NCI-H187 (cell line): ENCODE measurements around the gene ACP1.

ENCODE experiments used
- DNase-seq, 2 experiments: peaks; one replicate each; lab custom pipeline; 2025; lab: John Stamatoyannopoulos, UW

ACP1 gene

DNA sequence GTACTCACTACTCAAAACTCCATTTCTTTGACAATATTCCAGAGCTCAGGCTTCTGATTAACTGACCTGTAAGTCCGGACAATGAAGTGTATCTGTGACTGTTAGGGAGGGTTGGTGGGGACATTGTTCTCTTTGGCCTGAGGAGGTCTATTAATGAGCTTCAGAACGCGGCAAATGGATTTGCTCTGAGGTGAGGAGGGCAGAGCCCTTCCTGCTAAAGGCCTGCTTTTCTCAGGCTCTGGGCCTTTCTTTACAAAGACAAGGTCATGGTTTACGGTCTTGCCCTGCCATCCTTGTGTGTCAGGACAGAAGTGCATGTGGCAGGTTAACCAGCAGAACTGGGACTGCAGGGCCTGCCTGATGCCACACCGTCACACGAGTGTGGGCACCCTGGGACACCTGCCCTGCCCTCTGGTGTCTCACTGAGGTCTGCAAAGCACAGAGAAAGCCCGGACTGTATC lies 15.9 kb downstream of the ACP1 start:
- DNase-seq = no peak

DNA sequence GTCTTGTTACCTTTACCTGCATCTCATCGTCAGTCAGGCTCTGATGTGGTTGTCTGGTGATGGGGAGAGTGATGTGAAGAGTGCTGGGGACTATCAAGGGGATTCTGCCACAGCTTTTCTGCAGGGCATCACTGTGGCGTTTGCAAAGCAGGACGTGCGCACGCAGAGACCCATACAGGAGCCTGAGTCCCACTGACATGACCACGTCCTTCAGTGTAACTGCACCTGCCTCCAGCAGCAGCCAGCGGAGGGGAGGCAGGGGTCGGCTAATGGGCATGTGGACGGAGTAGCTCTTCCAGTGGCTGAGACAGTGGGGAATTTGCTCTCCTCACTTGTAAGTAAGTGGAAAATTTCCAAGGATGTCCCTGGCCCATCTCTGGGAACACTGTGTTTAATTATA lies 16.6 kb downstream of the ACP1 start:
- no peak for DNase-seq

DNA sequence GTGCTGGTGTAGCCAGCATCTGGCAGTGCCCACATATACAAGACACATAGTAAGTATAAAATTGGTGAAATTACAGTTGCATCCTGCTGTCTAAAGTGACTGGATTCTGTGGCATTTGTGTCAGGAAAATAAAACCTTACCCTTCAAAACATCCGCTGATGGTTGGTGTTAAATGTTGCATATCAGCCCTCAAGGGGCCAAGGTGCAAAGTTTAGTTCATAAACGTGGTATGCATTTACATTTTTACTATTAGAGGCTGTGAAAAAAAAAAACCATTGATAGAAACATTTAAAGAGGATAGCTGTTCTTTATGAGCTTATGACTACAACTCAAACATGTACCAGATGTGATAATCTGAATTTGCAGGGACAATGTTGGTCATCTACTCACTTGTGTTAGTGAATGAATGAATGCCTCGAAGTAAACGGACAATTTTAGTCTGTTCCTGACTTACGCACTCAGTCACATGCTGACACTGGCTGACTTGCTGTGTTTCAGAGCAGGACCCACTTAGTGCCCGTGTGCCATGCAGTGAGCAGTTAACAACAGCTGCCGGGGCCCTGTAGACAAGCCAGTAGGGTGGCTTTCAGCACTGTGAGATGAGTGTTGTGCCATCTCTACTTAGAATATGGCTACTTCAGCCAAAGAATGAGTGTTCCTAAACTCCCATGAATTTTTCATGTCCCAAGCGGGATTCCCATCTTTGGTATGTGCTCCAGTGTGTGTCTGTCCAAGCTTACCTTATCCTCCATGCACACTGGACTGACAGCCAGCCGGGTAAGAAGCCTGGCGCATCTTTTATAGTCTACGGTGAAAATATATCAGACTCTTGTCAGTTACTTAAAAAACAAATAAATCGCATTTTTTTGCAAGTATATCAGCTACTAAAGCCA lies 17.9 kb downstream of the ACP1 start:
- no peak for DNase-seq

DNA sequence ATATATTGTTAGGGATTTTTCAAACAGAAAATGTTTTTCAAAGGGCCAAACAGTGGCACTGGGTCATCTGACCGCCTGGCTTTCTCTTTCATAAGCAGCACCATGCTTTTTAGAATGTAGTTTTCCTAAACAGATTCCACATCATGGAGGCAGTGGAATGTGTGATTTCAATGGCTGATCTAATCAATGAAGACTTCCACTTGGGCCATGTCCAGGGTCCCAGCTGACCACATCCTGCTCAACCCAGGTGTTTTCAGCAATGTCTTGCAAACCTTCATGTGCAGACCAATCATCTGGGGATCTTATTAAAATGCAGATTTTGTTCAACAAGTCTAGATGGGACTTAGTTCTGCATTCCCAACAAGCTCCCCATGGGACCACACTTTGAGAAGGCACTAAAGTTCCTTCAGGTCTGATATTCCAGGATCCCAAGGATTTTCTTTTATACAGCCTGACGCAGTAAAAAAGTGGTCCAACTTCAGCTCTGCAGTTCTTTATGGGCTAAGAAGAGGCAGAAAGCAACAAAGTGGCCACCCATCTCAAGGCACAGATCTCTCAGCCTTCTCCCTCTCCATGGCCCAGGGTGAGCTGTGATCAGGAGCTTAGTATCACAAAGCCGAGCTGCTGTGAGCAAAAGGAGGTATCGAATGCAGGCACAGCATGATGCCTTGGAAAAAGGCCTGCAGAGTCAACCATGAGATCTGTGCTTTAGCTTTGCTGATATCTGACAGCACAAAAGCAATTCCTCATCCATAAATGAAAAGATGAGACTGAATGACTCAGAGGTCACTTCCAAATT lies 19.4 kb downstream of the ACP1 start:
- no peak for DNase-seq

DNA sequence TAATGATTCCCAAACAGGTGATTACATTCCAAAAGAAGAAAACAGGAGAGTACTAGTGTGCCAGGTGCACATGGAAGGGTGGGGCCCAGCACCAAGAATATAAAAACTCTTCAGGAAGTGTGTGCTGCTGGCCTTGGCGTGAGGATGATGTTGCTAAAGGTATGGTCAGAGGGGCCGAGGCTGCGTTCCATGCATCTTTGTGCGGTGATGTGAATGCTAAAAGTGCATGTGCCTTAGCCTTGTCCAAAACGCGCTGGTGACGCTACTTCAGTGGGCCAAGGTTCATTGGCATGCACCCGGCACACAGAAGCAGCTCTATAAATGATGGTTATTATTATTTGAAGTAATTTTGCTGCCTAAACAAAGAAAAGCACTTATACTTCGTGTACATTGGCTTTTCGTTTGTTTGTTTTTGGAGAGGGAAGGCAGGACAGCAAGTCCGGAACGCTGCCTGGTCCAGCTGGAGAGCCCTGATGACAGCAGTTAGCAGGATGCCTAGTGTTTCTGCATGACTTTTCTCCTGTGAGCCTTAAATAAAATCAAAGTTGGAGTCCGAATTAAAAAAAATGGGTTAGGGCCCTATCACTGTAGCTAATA lies 20.2 kb downstream of the ACP1 start:
- no peak for DNase-seq

DNA sequence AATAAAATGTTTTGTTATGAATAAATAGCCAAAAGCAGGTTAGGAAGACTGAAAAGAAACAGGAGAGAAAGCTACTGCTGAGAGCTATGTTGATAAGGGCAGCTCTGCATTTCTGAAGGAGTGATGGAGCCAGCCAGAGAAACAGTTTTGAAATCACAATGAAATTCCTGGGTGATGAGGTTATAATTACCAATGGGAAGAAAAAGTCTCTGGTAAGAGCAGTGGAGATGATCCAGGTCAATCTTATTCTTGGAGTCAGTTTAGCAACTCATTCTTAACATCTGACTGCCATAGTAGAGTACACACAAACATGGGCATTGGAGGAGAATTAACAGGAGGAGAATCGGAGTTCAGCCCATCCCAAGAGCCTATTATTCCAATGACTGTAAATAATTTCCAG lies 20.8 kb downstream of the ACP1 start:
- DNase-seq = no peak

DNA sequence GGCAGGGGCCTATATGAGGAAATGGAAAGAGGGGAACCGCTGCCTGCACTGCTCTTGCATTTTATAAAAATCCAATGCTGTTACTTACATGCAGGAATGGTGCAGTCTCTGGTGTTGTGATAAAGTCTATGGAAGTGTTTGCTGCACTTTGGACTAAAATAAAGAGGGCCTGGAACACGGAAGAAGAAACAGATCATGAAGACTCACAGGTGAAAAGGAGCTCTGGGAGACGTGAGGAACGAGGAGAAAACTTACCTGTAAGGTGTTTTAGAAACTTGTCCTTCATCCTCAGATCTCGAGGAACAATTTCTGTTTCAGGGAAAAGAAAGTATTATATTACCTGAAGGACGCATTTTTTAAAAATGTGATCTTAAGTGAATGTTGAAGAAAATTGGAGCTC lies 21.3 kb downstream of the ACP1 start:
- DNase-seq = no peak

DNA sequence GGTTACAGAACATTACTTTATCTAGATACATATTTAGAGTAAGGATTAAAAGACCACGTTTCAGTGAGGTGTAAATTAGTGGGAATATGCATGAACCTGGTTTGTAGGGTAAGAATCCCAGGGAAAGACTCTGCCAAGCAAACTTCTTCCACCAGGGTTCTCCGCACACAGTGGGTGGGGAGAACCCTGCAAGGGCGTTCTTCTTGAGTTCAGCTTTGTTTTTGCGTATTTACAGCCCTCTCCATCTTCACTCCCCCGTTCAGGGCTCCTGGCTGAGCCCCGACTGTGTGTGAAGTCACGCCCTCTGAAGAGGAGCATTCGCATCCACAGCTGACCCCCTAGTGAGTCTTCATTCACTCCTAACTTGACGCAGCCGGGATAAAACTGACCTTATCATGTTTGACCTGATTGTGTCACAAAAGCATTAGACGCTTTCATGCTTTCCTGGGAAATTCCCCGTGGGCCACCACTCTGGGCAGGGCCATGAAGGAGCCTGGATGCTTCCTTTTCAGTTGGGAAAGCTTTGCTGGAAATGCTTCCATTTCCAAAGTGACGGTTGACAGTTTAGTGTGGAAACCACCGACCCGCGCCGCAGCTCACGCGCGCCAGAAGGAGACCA lies 22.1 kb downstream of the ACP1 start:
- DNase-seq = no peak

GRCh38 chr2:287471-287885 lies 22.7 kb downstream of the ACP1 start:
- no peak for DNase-seq

- no peak for DNase-seq
Measured at GRCh38 chr2:287911-288757, 23.4 kb downstream of the ACP1 start, which contains the start of gene ALKAL2. ALKAL2 (minus strand) TSS chr2:288091; CDS start chr2:287835, 256 bp downstream.

GRCh38 chr2:288758-289361 lies 24.1 kb downstream of the ACP1 start:
- DNase-seq = no peak

GRCh38 chr2:289362-290089 lies 24.8 kb downstream of the ACP1 start:
- DNase-seq = no peak

GRCh38 chr2:290090-290722 lies 25.5 kb downstream of the ACP1 start:
- peak; percentile 10 to 32 for DNase-seq

GRCh38 chr2:295090-295489 lies 30.3 kb downstream of the ACP1 start:
- no peak for DNase-seq

DNA sequence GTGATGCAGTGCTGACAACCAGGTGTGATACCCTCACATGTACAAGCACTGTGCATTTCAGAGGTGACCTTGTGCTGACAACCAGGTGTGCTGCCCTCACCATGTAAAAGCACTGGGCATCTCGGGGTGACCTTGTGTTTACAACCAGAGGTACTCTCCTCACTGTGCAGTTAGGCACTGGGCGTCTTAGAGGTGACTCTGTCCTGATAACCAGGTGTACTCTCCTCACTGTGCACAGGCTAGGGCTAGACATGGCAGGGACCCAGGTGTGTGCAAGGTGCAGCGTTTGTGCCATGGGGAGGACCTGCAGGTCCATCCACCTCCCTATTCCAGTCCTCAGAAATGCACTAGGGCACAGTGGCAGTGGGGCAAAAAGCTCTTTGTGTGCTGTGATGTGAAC lies 31.6 kb downstream of the ACP1 start:
- no peak for DNase-seq

- DNase-seq = no peak
Measured at GRCh38 chr2:305366-305765, 40.6 kb downstream of the ACP1 start.

GRCh38 chr2:309148-309953 lies 44.6 kb downstream of the ACP1 start:
- DNase-seq = peak in 1 of 2 experiments; percentile 43

DNA sequence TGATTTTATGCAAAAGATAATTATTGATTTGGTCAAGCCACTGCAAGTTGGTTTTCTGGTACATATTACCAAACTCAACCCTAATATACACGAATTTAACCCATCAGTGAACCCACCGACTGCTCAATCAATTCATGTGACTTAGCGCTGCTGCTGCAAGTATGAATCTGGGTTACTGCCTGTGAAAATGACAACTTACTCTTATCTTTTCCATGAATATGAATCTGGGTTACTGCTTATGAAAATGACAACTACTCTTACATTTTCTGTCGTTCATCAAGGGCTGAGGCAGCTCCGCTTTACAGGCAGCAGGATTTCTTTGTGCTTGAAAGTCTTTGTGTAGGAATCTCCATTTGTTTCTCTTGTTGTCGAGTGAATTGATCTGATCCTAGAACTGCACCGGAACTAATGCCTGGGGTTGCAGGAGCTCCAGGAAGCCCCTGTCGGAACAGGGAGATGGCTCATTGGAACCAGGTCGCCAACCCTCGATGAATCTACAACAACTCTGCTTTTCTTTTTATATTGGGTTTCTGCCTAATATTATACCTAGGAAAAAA lies 45.3 kb downstream of the ACP1 start:
- no peak for DNase-seq
